Panc1 (cell line): ENCODE measurements around the gene AHCY. TPM values are rescaled to one million over a fixed set of nuclear protein-coding genes. Genes with fewer than 3 reads are reported as not detected.

Experiments used
- ATAC-seq: fragments of 200-7000 bp; cut with Tn5 transposase; 2 replicates; pipeline ENCODE4 v1.9.1; 2020; ENCODE audit warnings: mild to moderate bottlenecking, moderate library complexity
- BruUV-seq: library from RNA; stranded (reverse); fragments of 400-500 nt; replicated peaks from 2 replicates; lab custom pipeline; 2021; lab: Mats Ljungman, UMichigan
- CTCF ChIA-PET: fragments of 300-600 bp; sonication (Branson Sonifier 250); formaldehyde crosslinking; loops from one replicate; lab custom pipeline; 2022; ENCODE audit warnings: antibody characterized with exemption; lab: Charles Lee
- POLR2A ChIA-PET: fragments of 300-600 bp; sonication (Branson Sonifier 250); formaldehyde crosslinking; loops from one replicate; lab custom pipeline; 2022; ENCODE audit warnings: antibody characterized with exemption; lab: Charles Lee
- DNase-seq: peaks from one replicate; pipeline ENCODE4 v3.0.0-alpha.2; 2010; ENCODE audit warnings: low read depth, low spot score
- H3K27ac ChIP-seq: 2 replicates; pipeline ENCODE4 v1.5.1; 2011; ENCODE audit warnings: mild to moderate bottlenecking, low read length, inconsistent platforms
- H3K27me3 ChIP-seq: fragments of 200-500 bp; sonication (Bioruptor generic); 2 replicates; pipeline ENCODE4 v1.6.0; 2014; ENCODE audit warnings: low read length, inconsistent platforms; ENCODE audit not compliant: control insufficient read depth, insufficient read depth
- H3K36me3 ChIP-seq: fragments of 200-500 bp; sonication (Bioruptor generic); 2 replicates; pipeline ENCODE4 v1.5.1; 2014; ENCODE audit warnings: inconsistent platforms, mild to moderate bottlenecking, low read length, moderate library complexity; ENCODE audit not compliant: control insufficient read depth, insufficient read depth
- H3K4me1 ChIP-seq: 2 replicates; pipeline ENCODE4 v1.5.1; 2011; ENCODE audit warnings: inconsistent platforms, mild to moderate bottlenecking, low read length, moderate library complexity; ENCODE audit not compliant: control insufficient read depth, insufficient read depth
- H3K4me3 ChIP-seq, 2 experiments: 2 replicates each; pipeline ENCODE4 v1.5.1; 2011 to 2012; ENCODE audit warnings: low read depth in 2 of 2, low read length in 2 of 2, mild to moderate bottlenecking in 2 of 2, inconsistent platforms in 1 of 2, moderate library complexity in 1 of 2
- H3K9me3 ChIP-seq: fragments of 200-500 bp; sonication (Bioruptor generic); 2 replicates; pipeline ENCODE4 v1.5.1; 2014; ENCODE audit warnings: low read depth, mild to moderate bottlenecking, inconsistent platforms, low read length, moderate library complexity; ENCODE audit not compliant: control insufficient read depth, insufficient read depth
- POLR2AphosphoS5 ChIP-seq: IDR thresholded peaks from 2 replicates; pipeline ENCODE4 v1.6.1; 2012; ENCODE audit warnings: mild to moderate bottlenecking, low read depth, low read length, moderate library complexity
- SIN3A ChIP-seq: IDR thresholded peaks from 2 replicates; pipeline ENCODE4 v1.6.1; 2012; ENCODE audit warnings: low read depth, mild to moderate bottlenecking, low read length, moderate library complexity, borderline replicate concordance; ENCODE audit not compliant: insufficient read depth
- TCF7L2 ChIP-seq: IDR thresholded peaks from 2 replicates; pipeline ENCODE4 v1.6.1; 2011; ENCODE audit warnings: mild to moderate bottlenecking, low read depth, low read length, inconsistent platforms
- in situ Hi-C: cut with HindIII; loops from 2 replicates; pipeline ENCODE4 v1.10.0; 2016; ENCODE audit warnings: low sequenced_read_pairs, low pct_unique_long_range_greater_than_20kb
- intact Hi-C: fragments of 100-400 bp; cut with micrococcal nuclease; formaldehyde crosslinking; loops from one replicate; pipeline ENCODE4 v1.10.0; 2022; ENCODE audit not compliant: unreplicated experiment
- total RNA-seq: library from RNA; stranded (reverse); gene quantifications from one replicate; pipeline ENCODE4 v1.2.1, GENCODE V29; 2021; ENCODE audit not compliant: unreplicated experiment
- TF ChIP-seq, protein P1 (sequence below): fragments of 450-650 bp; IDR thresholded peaks from 2 replicates; pipeline ENCODE4 v1.5.1; 2017; ENCODE audit warnings: mild to moderate bottlenecking
- TF ChIP-seq, protein P2 (sequence below), 2 experiments: IDR thresholded peaks; 2 replicates each; pipeline ENCODE4 v1.6.1; 2011 to 2012; ENCODE audit warnings: low read depth in 2 of 2, control low read depth in 1 of 2, low read length in 1 of 2, mild to moderate bottlenecking in 1 of 2, moderate library complexity in 1 of 2; ENCODE audit not compliant: insufficient read depth in 1 of 2

AHCY gene
- total RNA-seq, 1 experiment from 2014 or later: 171 TPM

DNA sequence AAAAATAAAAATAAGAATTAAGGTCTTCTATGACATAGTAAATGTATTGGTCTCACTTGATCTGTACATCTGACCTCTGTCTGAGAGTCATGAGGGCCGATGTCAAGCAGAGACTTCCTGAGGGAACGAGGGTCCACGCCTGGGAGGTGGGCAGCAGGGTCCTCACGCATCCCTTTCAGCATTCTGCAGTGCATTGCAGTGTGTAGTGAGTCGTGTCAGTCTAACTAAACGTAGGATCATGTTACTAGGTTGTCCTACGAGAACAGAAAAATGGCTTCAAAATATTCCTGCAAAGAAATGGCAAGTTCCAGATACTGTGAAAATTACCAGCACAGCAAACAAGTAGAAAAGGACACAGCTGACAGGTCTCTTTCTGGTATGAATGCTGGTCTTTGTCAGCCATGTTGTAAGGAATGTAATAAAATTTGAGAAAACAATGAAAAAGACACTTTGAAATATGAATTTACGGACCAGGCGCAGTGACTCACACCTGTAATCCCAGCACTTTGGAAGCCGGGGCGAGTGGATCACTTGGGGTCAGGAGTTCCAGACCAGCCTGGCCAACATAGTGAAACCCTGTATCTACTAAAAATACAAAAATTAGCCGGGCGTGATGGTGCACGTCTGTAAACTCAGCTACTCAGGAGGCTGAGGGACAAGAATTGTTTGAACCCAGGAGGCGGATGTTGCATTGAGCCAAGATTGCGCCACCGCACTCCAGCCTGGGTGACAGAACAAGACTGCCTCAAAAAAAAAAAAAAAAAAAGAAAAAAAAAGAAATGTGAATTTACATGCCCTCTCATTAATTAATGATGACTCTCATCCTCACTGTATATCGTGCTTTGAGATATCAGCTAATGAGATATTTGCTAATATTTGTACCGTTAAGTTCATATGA, 2.4 kb upstream of the AHCY start:
- Histone ChIP-seq H3K9me3 (no peaks in the 10 kb centered on the region), H3K36me3 (no peaks in the 10 kb centered on the region), H3K4me3 (no peak overlapping the region), H3K27me3 (no peaks in the 10 kb centered on the region), H3K4me1 (peaks cover 15% of the 10 kb centered on the region), H3K27ac (no peak overlapping the region)
- ChIA-PET CTCF (no interaction called here), POLR2A (no interaction called here)
- no peak for ATAC-seq
- no peak for TF ChIP-seq TCF7L2
- no peak for TF ChIP-seq SIN3A
- TF ChIP-seq, protein P1, sequence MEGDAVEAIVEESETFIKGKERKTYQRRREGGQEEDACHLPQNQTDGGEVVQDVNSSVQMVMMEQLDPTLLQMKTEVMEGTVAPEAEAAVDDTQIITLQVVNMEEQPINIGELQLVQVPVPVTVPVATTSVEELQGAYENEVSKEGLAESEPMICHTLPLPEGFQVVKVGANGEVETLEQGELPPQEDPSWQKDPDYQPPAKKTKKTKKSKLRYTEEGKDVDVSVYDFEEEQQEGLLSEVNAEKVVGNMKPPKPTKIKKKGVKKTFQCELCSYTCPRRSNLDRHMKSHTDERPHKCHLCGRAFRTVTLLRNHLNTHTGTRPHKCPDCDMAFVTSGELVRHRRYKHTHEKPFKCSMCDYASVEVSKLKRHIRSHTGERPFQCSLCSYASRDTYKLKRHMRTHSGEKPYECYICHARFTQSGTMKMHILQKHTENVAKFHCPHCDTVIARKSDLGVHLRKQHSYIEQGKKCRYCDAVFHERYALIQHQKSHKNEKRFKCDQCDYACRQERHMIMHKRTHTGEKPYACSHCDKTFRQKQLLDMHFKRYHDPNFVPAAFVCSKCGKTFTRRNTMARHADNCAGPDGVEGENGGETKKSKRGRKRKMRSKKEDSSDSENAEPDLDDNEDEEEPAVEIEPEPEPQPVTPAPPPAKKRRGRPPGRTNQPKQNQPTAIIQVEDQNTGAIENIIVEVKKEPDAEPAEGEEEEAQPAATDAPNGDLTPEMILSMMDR: no peak
- TF ChIP-seq, protein P2, sequence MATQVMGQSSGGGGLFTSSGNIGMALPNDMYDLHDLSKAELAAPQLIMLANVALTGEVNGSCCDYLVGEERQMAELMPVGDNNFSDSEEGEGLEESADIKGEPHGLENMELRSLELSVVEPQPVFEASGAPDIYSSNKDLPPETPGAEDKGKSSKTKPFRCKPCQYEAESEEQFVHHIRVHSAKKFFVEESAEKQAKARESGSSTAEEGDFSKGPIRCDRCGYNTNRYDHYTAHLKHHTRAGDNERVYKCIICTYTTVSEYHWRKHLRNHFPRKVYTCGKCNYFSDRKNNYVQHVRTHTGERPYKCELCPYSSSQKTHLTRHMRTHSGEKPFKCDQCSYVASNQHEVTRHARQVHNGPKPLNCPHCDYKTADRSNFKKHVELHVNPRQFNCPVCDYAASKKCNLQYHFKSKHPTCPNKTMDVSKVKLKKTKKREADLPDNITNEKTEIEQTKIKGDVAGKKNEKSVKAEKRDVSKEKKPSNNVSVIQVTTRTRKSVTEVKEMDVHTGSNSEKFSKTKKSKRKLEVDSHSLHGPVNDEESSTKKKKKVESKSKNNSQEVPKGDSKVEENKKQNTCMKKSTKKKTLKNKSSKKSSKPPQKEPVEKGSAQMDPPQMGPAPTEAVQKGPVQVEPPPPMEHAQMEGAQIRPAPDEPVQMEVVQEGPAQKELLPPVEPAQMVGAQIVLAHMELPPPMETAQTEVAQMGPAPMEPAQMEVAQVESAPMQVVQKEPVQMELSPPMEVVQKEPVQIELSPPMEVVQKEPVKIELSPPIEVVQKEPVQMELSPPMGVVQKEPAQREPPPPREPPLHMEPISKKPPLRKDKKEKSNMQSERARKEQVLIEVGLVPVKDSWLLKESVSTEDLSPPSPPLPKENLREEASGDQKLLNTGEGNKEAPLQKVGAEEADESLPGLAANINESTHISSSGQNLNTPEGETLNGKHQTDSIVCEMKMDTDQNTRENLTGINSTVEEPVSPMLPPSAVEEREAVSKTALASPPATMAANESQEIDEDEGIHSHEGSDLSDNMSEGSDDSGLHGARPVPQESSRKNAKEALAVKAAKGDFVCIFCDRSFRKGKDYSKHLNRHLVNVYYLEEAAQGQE (IDR thresholded peaks at IDR 0.05; ENCODE audit: insufficient read depth in 1 of 2, low read depth in 2 of 2, low read length in 1 of 2): no peak
- no peak for TF ChIP-seq POLR2AphosphoS5
- in situ Hi-C loops: no loop called here
- intact Hi-C loops: loop anchor here (10.0 kb wide), 1 partner anchor 111 kb away; no protein-coding TSS in a partner anchor
- BruUV-seq: no TSS peak
- no peak for DNase-seq

DNA sequence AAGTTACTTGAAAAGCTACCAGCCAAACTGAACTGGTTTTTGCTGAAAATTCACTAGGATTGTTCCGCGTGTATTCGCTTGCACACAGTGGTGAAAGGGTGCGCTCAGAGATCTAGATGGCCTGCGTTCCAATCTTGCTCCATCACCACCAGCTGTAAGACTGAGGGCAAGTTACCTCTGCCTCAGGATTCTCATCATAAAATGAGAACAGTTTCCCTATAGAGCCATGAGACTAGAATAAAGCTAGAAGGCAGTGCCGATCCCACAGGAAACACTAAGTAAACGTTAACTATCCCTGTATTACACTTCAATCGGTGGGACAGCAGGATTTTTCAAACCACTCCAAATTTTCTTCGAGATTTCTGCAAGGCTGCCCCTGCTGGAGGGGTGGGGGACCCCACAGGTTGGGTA, 838 bp downstream of the AHCY start:
- BruUV-seq: no TSS peak
- in situ Hi-C loops (no loop called here), intact Hi-C loops (loop anchor here (10.0 kb wide), 1 partner anchor 108 kb away; no protein-coding TSS in a partner anchor)
- Histone ChIP-seq H3K27me3 (no peaks in the 10 kb centered on the region), H3K4me1 (peaks cover 28% of the 10 kb centered on the region), H3K36me3 (no peaks in the 10 kb centered on the region), H3K4me3 (peak overlapping the region; percentile 81 to 97), H3K27ac (peak overlapping the region; percentile 94), H3K9me3 (no peaks in the 10 kb centered on the region)
- ChIA-PET CTCF (interaction anchor here (0.7 kb wide), 1 partner anchor 858 kb away, joined by 3 read pairs; no protein-coding TSS in a partner anchor), POLR2A (no interaction called here)
- DNase-seq (no peak), ATAC-seq (no peak)
- TF ChIP-seq TCF7L2 (no peak), POLR2AphosphoS5 (no peak), SIN3A (no peak)
- TF ChIP-seq, protein P1: no peak
- TF ChIP-seq, protein P2 (IDR thresholded peaks at IDR 0.05; ENCODE audit: insufficient read depth in 1 of 2, low read depth in 2 of 2, low read length in 1 of 2): no peak
